Activated CD4-positive, alpha-beta T cell treated with anti-CD3 and anti-CD28 coated beads, Interleukin-2, amount 10 ng/mL, durations not matched to agents 7 days and 5 days (primary cell): ENCODE results near the gene GOLGA6L24. TPM values are rescaled to one million over a fixed set of nuclear protein-coding genes. Genes with fewer than 3 reads are reported as not detected.
"Not testable (repeated sequence)": the region's sequence is repeated elsewhere in the genome, so short reads cannot be mapped to it uniquely, and the experiment has no call there.

Experiments used
- CTCF ChIA-PET: fragments of 350-600 bp; sonication (Branson Sonifier 250); formaldehyde crosslinking; loops from one replicate; lab custom pipeline; 2021; ENCODE audit warnings: antibody characterized with exemption; lab: Charles Lee
- POLR2A ChIA-PET: fragments of 350-600 bp; sonication (Branson Sonifier 250); formaldehyde crosslinking; loops from one replicate; lab custom pipeline; 2021; ENCODE audit warnings: antibody characterized with exemption; lab: Charles Lee
- DNase-seq: peaks from one replicate; pipeline ENCODE4 v3.0.0-alpha.2; 2020
- H3K27ac Mint-ChIP-seq: one replicate; pipeline ENCODE4 v1.8.0; 2021; ENCODE audit warnings: mild to moderate bottlenecking, moderate library complexity, mixed read lengths
- H3K27me3 Mint-ChIP-seq: one replicate; pipeline ENCODE4 v1.8.0; 2021; ENCODE audit warnings: mixed read lengths
- H3K36me3 Mint-ChIP-seq: one replicate; pipeline ENCODE4 v1.8.0; 2021; ENCODE audit warnings: low read depth, mixed read lengths
- H3K4me1 Mint-ChIP-seq: one replicate; pipeline ENCODE4 v1.8.0; 2021; ENCODE audit warnings: mixed read lengths
- H3K4me3 Mint-ChIP-seq: one replicate; pipeline ENCODE4 v1.8.0; 2021; ENCODE audit warnings: mild to moderate bottlenecking, moderate library complexity, mixed read lengths
- H3K9me3 Mint-ChIP-seq: one replicate; pipeline ENCODE4 v1.8.0; 2021; ENCODE audit warnings: mixed read lengths
- total RNA-seq, 2 experiments: library from RNA; stranded (reverse); gene quantifications; one replicate each; pipeline ENCODE4 v1.2.3, GENCODE V29; 2021

GOLGA6L24 gene
- total RNA-seq, 2 experiments from 2014 or later = not detected

DNA sequence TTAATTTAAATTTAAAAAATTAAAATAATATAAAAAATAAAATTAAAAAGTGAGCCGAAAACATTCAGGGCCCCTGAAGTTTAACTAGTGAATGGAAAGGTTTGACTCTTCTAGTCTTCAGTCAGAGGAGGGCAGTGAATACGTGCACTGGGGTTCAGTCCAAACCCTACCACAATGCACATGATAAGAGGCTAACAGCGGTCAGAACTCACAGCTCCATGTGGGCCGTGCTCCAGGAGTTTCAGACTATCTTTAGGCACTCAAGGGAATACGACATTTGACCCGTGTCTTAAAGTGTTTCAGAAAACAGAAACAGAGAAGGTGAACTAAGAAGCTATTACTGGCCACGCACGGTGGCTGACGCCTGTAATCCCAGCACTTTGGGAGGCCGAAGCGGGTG lies 47.4 kb downstream of the GOLGA6L24 start:
- Mint-ChIP-seq H3K36me3 (peaks cover 43% of the 10 kb centered on the region), H3K9me3 (peaks cover 24% of the 10 kb centered on the region)
- H3K27ac Mint-ChIP-seq, POLR2A ChIA-PET, H3K27me3 Mint-ChIP-seq, DNase-seq, CTCF ChIA-PET, H3K4me1 Mint-ChIP-seq, H3K4me3 Mint-ChIP-seq: not testable (repeated sequence)

DNA sequence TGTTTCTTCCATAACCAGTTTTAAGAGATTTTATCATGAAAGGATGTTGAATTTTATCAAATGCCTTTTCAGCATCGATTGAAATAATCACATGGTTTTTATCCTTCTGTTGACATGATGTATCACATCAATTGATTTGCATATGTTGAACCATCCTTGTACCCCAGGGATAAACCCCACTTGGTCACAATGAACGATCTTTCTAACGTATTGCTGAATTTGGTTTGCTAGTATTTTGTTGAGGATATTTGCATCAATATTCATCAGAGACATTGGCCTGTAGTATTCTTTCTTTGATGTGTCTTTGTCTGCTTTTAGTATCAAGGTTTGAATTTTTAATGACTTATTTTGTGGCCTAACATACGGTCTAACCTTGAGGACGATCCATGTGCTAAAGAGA lies 49.2 kb downstream of the GOLGA6L24 start:
- CTCF ChIA-PET, DNase-seq: not testable (repeated sequence)

More for the DNA sequence above, 49.2 kb downstream of the GOLGA6L24 start:
- H3K4me1 Mint-ChIP-seq, POLR2A ChIA-PET, H3K4me3 Mint-ChIP-seq, H3K27me3 Mint-ChIP-seq, H3K27ac Mint-ChIP-seq: not testable (repeated sequence)
- Mint-ChIP-seq H3K36me3 (peaks cover 32% of the 10 kb centered on the region), H3K9me3 (peaks cover 24% of the 10 kb centered on the region)

Other genes starting within 250 kb of the GOLGA6L24 start
- 10 to 100 TPM; 47.8 to 48.2 TPM for gene HERC2, start 35.9 kb downstream of the GOLGA6L24 start, total RNA-seq
- not detected for gene GOLGA8F, start 20.6 kb upstream of the GOLGA6L24 start, total RNA-seq
- not detected for gene GOLGA8G, start 174.9 kb upstream of the GOLGA6L24 start, total RNA-seq
- gene GOLGA6L25, start 195.5 kb upstream of the GOLGA6L24 start, total RNA-seq = not detected